Trophoblast cell (in vitro differentiated cells and primary cell): ENCODE data around the gene ZXDC.

Experiments
- DNase-seq, 2 donors: peaks; one replicate each; pipeline ENCODE4 v3.0.0-alpha.2; 2016
- H2AFZ ChIP-seq: 2 replicates; pipeline ENCODE4 v1.6.1; 2013; ENCODE audit warnings: low read length, moderate library complexity, mild to moderate bottlenecking; ENCODE audit not compliant: insufficient read depth, poor library complexity
- H2AK5ac ChIP-seq: 2 replicates; pipeline ENCODE4 v1.6.1; 2013; ENCODE audit warnings: mild to moderate bottlenecking, low read length
- H2BK120ac ChIP-seq: 2 replicates; pipeline ENCODE4 v1.6.1; 2013; ENCODE audit warnings: low read length, mild to moderate bottlenecking, moderate library complexity; ENCODE audit not compliant: insufficient read depth, poor library complexity
- H2BK12ac ChIP-seq: 2 replicates; pipeline ENCODE4 v1.6.1; 2013; ENCODE audit warnings: mild to moderate bottlenecking, low read length, moderate library complexity
- H2BK5ac ChIP-seq: 2 replicates; pipeline ENCODE4 v1.6.1; 2013; ENCODE audit warnings: low read length, low read depth, moderate library complexity, mild to moderate bottlenecking; ENCODE audit not compliant: poor library complexity
- H3K14ac ChIP-seq: 2 replicates; pipeline ENCODE4 v1.6.1; 2013; ENCODE audit warnings: mild to moderate bottlenecking, low read length
- H3K18ac ChIP-seq: 2 replicates; pipeline ENCODE4 v1.6.1; 2013; ENCODE audit warnings: mild to moderate bottlenecking, low read length
- H3K23ac ChIP-seq: 2 replicates; pipeline ENCODE4 v1.6.1; 2013; ENCODE audit warnings: low read length
- H3K27ac ChIP-seq: 2 replicates; pipeline ENCODE4 v1.5.1; 2013; ENCODE audit warnings: low read depth, mild to moderate bottlenecking, inconsistent platforms, low read length, moderate library complexity
- H3K27me3 ChIP-seq: 2 replicates; pipeline ENCODE4 v1.6.1; 2013; ENCODE audit warnings: inconsistent platforms, mild to moderate bottlenecking, low read length, moderate library complexity; ENCODE audit not compliant: insufficient read depth
- H3K36me3 ChIP-seq, 2 experiments: 1 replicate in 1 of 2; 2 replicates in 1 of 2; pipeline ENCODE4 v1.6.1; 2013; ENCODE audit warnings: low read length in 2 of 2, mild to moderate bottlenecking in 2 of 2, moderate library complexity in 1 of 2; ENCODE audit not compliant: insufficient read depth in 2 of 2, control insufficient read depth in 1 of 2
- H3K4ac ChIP-seq: 2 replicates; pipeline ENCODE4 v1.6.1; 2013; ENCODE audit warnings: low read depth, mild to moderate bottlenecking, low read length, moderate library complexity
- H3K4me1 ChIP-seq, 2 experiments: 1 replicate in 1 of 2; 2 replicates in 1 of 2; pipeline ENCODE4 v1.6.1; 2013; ENCODE audit warnings: low read length in 2 of 2, mild to moderate bottlenecking in 2 of 2, moderate library complexity in 1 of 2; ENCODE audit not compliant: insufficient read depth in 2 of 2, control insufficient read depth in 1 of 2
- H3K4me2 ChIP-seq: 2 replicates; pipeline ENCODE4 v1.6.1; 2013; ENCODE audit warnings: inconsistent platforms, mild to moderate bottlenecking, low read length, moderate library complexity
- H3K4me3 ChIP-seq: 2 replicates; pipeline ENCODE4 v1.5.1; 2013; ENCODE audit warnings: mild to moderate bottlenecking, low read depth, low read length, inconsistent platforms
- H3K79me1 ChIP-seq: one replicate; pipeline ENCODE4 v1.6.1; 2013; ENCODE audit warnings: low read length
- H3K79me2 ChIP-seq: 2 replicates; pipeline ENCODE4 v1.6.1; 2013; ENCODE audit warnings: low read length, mild to moderate bottlenecking; ENCODE audit not compliant: control insufficient read depth, insufficient read depth, poor library complexity
- H3K9ac ChIP-seq: 2 replicates; pipeline ENCODE4 v1.6.1; 2013; ENCODE audit warnings: mild to moderate bottlenecking, low read length
- H3K9me3 ChIP-seq: 2 replicates; pipeline ENCODE4 v1.6.1; 2013; ENCODE audit warnings: low read depth, mild to moderate bottlenecking, control low read depth, inconsistent platforms, low read length; ENCODE audit not compliant: insufficient read depth
- H4K12ac ChIP-seq: 2 replicates; pipeline ENCODE4 v1.6.1; 2013; ENCODE audit warnings: low read depth, mild to moderate bottlenecking, low read length, moderate library complexity
- H4K8ac ChIP-seq: 2 replicates; pipeline ENCODE4 v1.6.1; 2013; ENCODE audit warnings: low read depth, mild to moderate bottlenecking, low read length, moderate library complexity
- H4K91ac ChIP-seq: one replicate; pipeline ENCODE4 v1.6.1; 2013; ENCODE audit warnings: low read depth, mild to moderate bottlenecking, low read length, moderate library complexity
- WGBS: extraction: QIAGEN DNeasy Blood & Tissue Kit; methylation state at CpG from one replicate; pipeline ENCODE4 v1.1.7; 2013; ENCODE audit warnings: missing lambda C conversion rate; ENCODE audit not compliant: insufficient read length, insufficient coverage; ENCODE audit errors: extremely low coverage; 5-methylcytosine and 5-hydroxymethylcytosine counted together

Gene ZXDC

GRCh38 chr3:126441256-126441880 lies 34.3 kb downstream of the ZXDC start:
- no peak overlapping the region for H3K9ac ChIP-seq
- H3K9me3 ChIP-seq = peaks cover 2% of the 10 kb centered on the region
- H3K36me3 ChIP-seq = peaks cover 7 to 9% of the 10 kb centered on the region in 2 experiments
- no peak overlapping the region for H3K14ac ChIP-seq
- no peak overlapping the region for H3K4ac ChIP-seq
- no CpG with 5 or more reads among the region's 20 CpGs for WGBS
- H3K18ac ChIP-seq = no peak overlapping the region
- no peak overlapping the region for H2AK5ac ChIP-seq
- H2AFZ ChIP-seq = no peak overlapping the region
- H4K8ac ChIP-seq = no peak overlapping the region
- H4K12ac ChIP-seq = no peak overlapping the region
- no peaks in the 10 kb centered on the region for H3K79me1 ChIP-seq
- H3K4me3 ChIP-seq = no peak overlapping the region
- no peak for DNase-seq
- H3K27ac ChIP-seq = no peak overlapping the region
- no peaks in the 10 kb centered on the region for H3K27me3 ChIP-seq
- no peak overlapping the region for H3K23ac ChIP-seq
- H3K79me2 ChIP-seq = no peaks in the 10 kb centered on the region
- H2BK12ac ChIP-seq = no peak overlapping the region
- H3K4me1 ChIP-seq = no peaks in the 10 kb centered on the region
- H2BK120ac ChIP-seq = no peak overlapping the region
- H2BK5ac ChIP-seq = no peak overlapping the region
- H4K91ac ChIP-seq = no peak overlapping the region
- H3K4me2 ChIP-seq = no peak overlapping the region

GRCh38 chr3:126440709-126440995 lies 35.0 kb downstream of the ZXDC start:
- Histone ChIP-seq H3K79me1 (no peaks in the 10 kb centered on the region), H3K36me3 (peaks cover 5 to 9% of the 10 kb centered on the region in 2 experiments), H3K27ac (no peak overlapping the region), H3K4me3 (no peak overlapping the region), H3K23ac (no peak overlapping the region), H3K9ac (no peak overlapping the region), H3K79me2 (no peaks in the 10 kb centered on the region), H3K9me3 (peaks cover 2% of the 10 kb centered on the region), H3K14ac (no peak overlapping the region), H3K4me1 (no peaks in the 10 kb centered on the region), H4K91ac (no peak overlapping the region), H4K12ac (no peak overlapping the region), H3K4me2 (no peak overlapping the region), H2AFZ (no peak overlapping the region), H3K4ac (no peak overlapping the region), H4K8ac (no peak overlapping the region), H3K27me3 (no peaks in the 10 kb centered on the region), H2BK120ac (no peak overlapping the region), H2BK5ac (no peak overlapping the region), H3K18ac (no peak overlapping the region), H2BK12ac (no peak overlapping the region), H2AK5ac (no peak overlapping the region)
- DNase-seq = no peak
- no CpG with 5 or more reads among the region's 9 CpGs for WGBS

- Histone ChIP-seq H3K18ac (no peak overlapping the region), H2BK12ac (no peak overlapping the region), H3K9me3 (peaks cover 2% of the 10 kb centered on the region), H4K91ac (no peak overlapping the region), H3K23ac (no peak overlapping the region), H3K4me1 (no peaks in the 10 kb centered on the region), H3K4ac (no peak overlapping the region), H3K4me2 (no peak overlapping the region), H2BK5ac (no peak overlapping the region), H3K14ac (no peak overlapping the region), H3K36me3 (peaks cover 8 to 9% of the 10 kb centered on the region in 2 experiments), H2AK5ac (no peak overlapping the region), H3K4me3 (no peak overlapping the region), H3K79me2 (no peaks in the 10 kb centered on the region), H4K8ac (no peak overlapping the region), H3K27ac (no peak overlapping the region), H4K12ac (no peak overlapping the region), H3K27me3 (no peaks in the 10 kb centered on the region), H3K79me1 (no peaks in the 10 kb centered on the region), H2AFZ (no peak overlapping the region), H2BK120ac (no peak overlapping the region), H3K9ac (no peak overlapping the region)
- WGBS = no CpG with 5 or more reads among the region's 12 CpGs
- no peak for DNase-seq
These were observed 35.6 kb downstream of the ZXDC start for GRCh38 chr3:126439968-126440708.

- Histone ChIP-seq H3K4me3 (no peak overlapping the region), H3K4ac (no peak overlapping the region), H3K4me1 (no peaks in the 10 kb centered on the region), H3K18ac (no peak overlapping the region), H2BK5ac (no peak overlapping the region), H3K27ac (no peak overlapping the region), H3K9ac (no peak overlapping the region), H3K4me2 (no peak overlapping the region), H3K79me1 (no peaks in the 10 kb centered on the region), H3K79me2 (no peaks in the 10 kb centered on the region), H3K14ac (no peak overlapping the region), H4K91ac (no peak overlapping the region), H2AK5ac (no peak overlapping the region), H2BK120ac (no peak overlapping the region), H3K23ac (no peak overlapping the region), H3K9me3 (peaks cover 2% of the 10 kb centered on the region), H3K27me3 (no peaks in the 10 kb centered on the region), H2BK12ac (no peak overlapping the region), H4K8ac (no peak overlapping the region), H2AFZ (no peak overlapping the region), H3K36me3 (peaks cover 8 to 11% of the 10 kb centered on the region in 2 experiments), H4K12ac (no peak overlapping the region)
- WGBS = no CpG with 5 or more reads among the region's 15 CpGs
- DNase-seq = no peak
These were observed 36.2 kb downstream of the ZXDC start for GRCh38 chr3:126439346-126439967.
